Measurements from ENCODE around the gene CFAP97D1. TPM values are rescaled to one million over a fixed set of nuclear protein-coding genes. Genes with fewer than 3 reads are reported as not detected.

The CFAP97D1 gene
- total and polyA plus RNA-seq, 4 donors = 0.01 to 0.06 (median 0.02) TPM; not detected in 1

GRCh38 chr17:43771463-43771862 lies 8.8 kb upstream of the CFAP97D1 start:
- no peak for TF ChIP-seq CTCF (IDR thresholded peaks at IDR 0.05; ENCODE audit: control extremely low read depth, extremely low read depth)
- H3K4me3 ChIP-seq = no peak overlapping the region
- no peaks in the 10 kb centered on the region for H3K27me3 ChIP-seq (ENCODE audit: control insufficient read depth in 3 of 3, insufficient read depth in 3 of 3, low read length in 2 of 3)
- H3K9ac ChIP-seq (ENCODE audit: insufficient read depth in 1 of 2, low read length in 2 of 2) = no peak overlapping the region
- H3K9me3 ChIP-seq (ENCODE audit: control insufficient read depth in 4 of 4, insufficient read depth in 3 of 4, low read length in 3 of 4) = no peaks in the 10 kb centered on the region
- DNase-seq (no peak), ATAC-seq (ENCODE audit: insufficient read depth, low FRiP score) (no peak)
- WGBS, 2 donors = 92 to 96% methylated on average over 9 of the region's 9 CpGs
- H3K27ac ChIP-seq (ENCODE audit: low read depth in 1 of 2, low read length in 1 of 2) = no peak overlapping the region
- peaks cover 28 to 57% (median 29%) of the 10 kb centered on the region in 4 donors for H3K36me3 ChIP-seq (ENCODE audit: control insufficient read depth in 4 of 4, insufficient read depth in 4 of 4, low read length in 4 of 4)
- H3K4me1 ChIP-seq (ENCODE audit: control insufficient read depth in 5 of 5, insufficient read depth in 5 of 5, low read length in 5 of 5) = peaks cover 0 to 7% (median 0%) of the 10 kb centered on the region in 5 donors

GRCh38 chr17:43772877-43773648 lies 7.2 kb upstream of the CFAP97D1 start:
- H3K36me3 ChIP-seq (ENCODE audit: control insufficient read depth in 4 of 4, insufficient read depth in 4 of 4, low read length in 4 of 4) = peaks cover 23 to 53% (median 30%) of the 10 kb centered on the region in 4 donors
- H3K4me3 ChIP-seq = no peak overlapping the region
- H3K9ac ChIP-seq (ENCODE audit: insufficient read depth in 1 of 2, low read length in 2 of 2) = no peak overlapping the region
- 40 to 58% methylated on average over 9 to 10 of the region's 10 CpGs for WGBS, 2 donors
- no peaks in the 10 kb centered on the region for H3K27me3 ChIP-seq (ENCODE audit: control insufficient read depth in 3 of 3, insufficient read depth in 3 of 3, low read length in 2 of 3)
- H3K9me3 ChIP-seq (ENCODE audit: control insufficient read depth in 4 of 4, insufficient read depth in 3 of 4, low read length in 3 of 4) = no peaks in the 10 kb centered on the region
- H3K4me1 ChIP-seq (ENCODE audit: control insufficient read depth in 5 of 5, insufficient read depth in 5 of 5, low read length in 5 of 5) = peaks cover 0 to 15% (median 0%) of the 10 kb centered on the region in 5 donors
- peak overlapping the region in 1 of 2 donors; percentile 49 for H3K27ac ChIP-seq (ENCODE audit: low read depth in 1 of 2, low read length in 1 of 2)
- no peak for TF ChIP-seq CTCF (IDR thresholded peaks at IDR 0.05; ENCODE audit: control extremely low read depth, extremely low read depth)
- ATAC-seq (ENCODE audit: insufficient read depth, low FRiP score) = no peak
- peak in 2 of 3 donors; percentile 49 to 51 for DNase-seq

GRCh38 chr17:43774304-43775250 lies 5.7 kb upstream of the CFAP97D1 start:
- Histone ChIP-seq H3K27me3 (ENCODE audit: control insufficient read depth in 3 of 3, insufficient read depth in 3 of 3, low read length in 2 of 3) (peaks cover 0 to 3% (median 0%) of the 10 kb centered on the region in 3 donors), H3K4me1 (ENCODE audit: control insufficient read depth in 5 of 5, insufficient read depth in 5 of 5, low read length in 5 of 5) (peaks cover 0 to 17% (median 3%) of the 10 kb centered on the region in 5 donors), H3K27ac (ENCODE audit: low read depth in 1 of 2, low read length in 1 of 2) (no peak overlapping the region), H3K4me3 (no peak overlapping the region), H3K36me3 (ENCODE audit: control insufficient read depth in 4 of 4, insufficient read depth in 4 of 4, low read length in 4 of 4) (peaks cover 15 to 42% (median 21%) of the 10 kb centered on the region in 4 donors), H3K9ac (ENCODE audit: insufficient read depth in 1 of 2, low read length in 2 of 2) (no peak overlapping the region), H3K9me3 (ENCODE audit: control insufficient read depth in 4 of 4, insufficient read depth in 3 of 4, low read length in 3 of 4) (no peaks in the 10 kb centered on the region)
- no peak for DNase-seq
- no peak for ATAC-seq (ENCODE audit: insufficient read depth, low FRiP score)
- no peak for TF ChIP-seq CTCF (IDR thresholded peaks at IDR 0.05; ENCODE audit: control extremely low read depth, extremely low read depth)
- WGBS, 2 donors = 88 to 92% methylated on average over 16 of the region's 16 CpGs

All from lung (tissue), 12 donors.